SK-N-SH (cell line): ENCODE results near the gene H6PD. TPM values are rescaled to one million over a fixed set of nuclear protein-coding genes. Genes with fewer than 3 reads are reported as not detected.

ENCODE experiments used
- CTCF ChIA-PET: fragments of 300-600, 350-600 bp; formaldehyde crosslinking; extraction: SDS; loops from one replicate; lab custom pipeline; 2021; lab: Yijun Ruan, JAX
- POLR2A ChIA-PET: fragments of 350-600 bp; sonication (Branson Sonifier 250); formaldehyde crosslinking; extraction: SDS; loops from one replicate; lab custom pipeline; 2020; ENCODE audit warnings: antibody characterized with exemption, inconsistent platforms; lab: Yijun Ruan, JAX
- DNase-seq: peaks from one replicate; pipeline ENCODE4 v3.0.0; 2012
- H2AFZ ChIP-seq: fragments of 200-600 bp; sonication (generic); 2 replicates; pipeline ENCODE4 v1.8.1; 2016; ENCODE audit warnings: antibody characterized with exemption, mild to moderate bottlenecking, low read depth
- H3F3A ChIP-seq: fragments of 200-600 bp; sonication (generic); replicated peaks from 2 replicates; pipeline ENCODE3; 2016; ENCODE audit warnings: antibody characterized with exemption, mild to moderate bottlenecking; ENCODE audit not compliant: insufficient read depth
- H3K27ac ChIP-seq, 2 experiments: fragments of 200-500 bp in 1 of 2; fragments of 200-600 bp in 1 of 2; sonication (Bioruptor generic) in 1 of 2; sonication (generic), shearing (Covaris generic) in 1 of 2; 2 replicates each; pipeline versions ENCODE4 v1.5.1 to v1.6.1; 2014 to 2016; ENCODE audit warnings: low read depth in 2 of 2, inconsistent platforms in 1 of 2, low read length in 1 of 2, mild to moderate bottlenecking in 1 of 2, mixed read lengths in 1 of 2
- H3K27me3 ChIP-seq: fragments of 200-600 bp; sonication (generic), shearing (Covaris generic); 2 replicates; pipeline ENCODE4 v1.6.1; 2016; ENCODE audit warnings: mixed run types; ENCODE audit not compliant: insufficient read depth
- H3K36me3 ChIP-seq, 2 experiments: fragments of 200-500 bp in 1 of 2; fragments of 200-600 bp in 1 of 2; sonication (Bioruptor generic) in 1 of 2; sonication (generic) in 1 of 2; replicated peaks in 1 of 2; 2 replicates each; pipeline versions ENCODE3 to v1.5.1; 2014 to 2016; ENCODE audit warnings: low read length in 1 of 2, mild to moderate bottlenecking in 1 of 2; ENCODE audit not compliant: insufficient read depth in 2 of 2, control insufficient read depth in 1 of 2
- H3K4me1 ChIP-seq, 2 experiments: fragments of 200-500 bp in 1 of 2; fragments of 200-600 bp in 1 of 2; sonication (Bioruptor generic) in 1 of 2; sonication (generic), shearing (Covaris generic) in 1 of 2; 2 replicates each; pipeline versions ENCODE4 v1.5.1 to v1.6.1; 2014 to 2016; ENCODE audit warnings: low read depth in 1 of 2, low read length in 1 of 2, mixed run types in 1 of 2; ENCODE audit not compliant: insufficient read depth in 2 of 2, control insufficient read depth in 1 of 2
- H3K4me2 ChIP-seq: fragments of 200-600 bp; sonication (generic), shearing (Covaris generic); 2 replicates; pipeline ENCODE4 v1.6.1; 2017; ENCODE audit warnings: mixed run types
- H3K4me3 ChIP-seq, 2 experiments: fragments of 200-500 bp in 1 of 2; fragments of 200-600 bp in 1 of 2; sonication (Bioruptor generic) in 1 of 2; sonication (generic), shearing (Covaris generic) in 1 of 2; 2 replicates each; pipeline versions ENCODE4 v1.5.1 to v1.8.1; 2014 to 2016; ENCODE audit warnings: low read depth in 2 of 2, inconsistent platforms in 1 of 2, low read length in 1 of 2, mild to moderate bottlenecking in 1 of 2, mixed read lengths in 1 of 2, moderate library complexity in 1 of 2
- H3K79me2 ChIP-seq: fragments of 200-600 bp; sonication (generic); 2 replicates; pipeline ENCODE4 v1.8.1; 2017; ENCODE audit warnings: mild to moderate bottlenecking; ENCODE audit not compliant: insufficient read depth
- H3K9ac ChIP-seq: fragments of 200-600 bp; sonication (generic); 2 replicates; pipeline ENCODE4 v1.6.1; 2017; ENCODE audit warnings: mixed run types
- H3K9me2 ChIP-seq: fragments of 200-600 bp; sonication (generic); 2 replicates; pipeline ENCODE4 v1.6.1; 2017; ENCODE audit warnings: mixed run types
- H3K9me3 ChIP-seq: fragments of 200-600 bp; sonication (generic); 2 replicates; pipeline ENCODE4 v1.6.1; 2017; ENCODE audit warnings: mixed run types, mild to moderate bottlenecking, moderate library complexity
- H4K20me1 ChIP-seq: fragments of 200-600 bp; sonication (generic); 2 replicates; pipeline ENCODE4 v1.6.1; 2017; ENCODE audit warnings: mild to moderate bottlenecking, mixed run types; ENCODE audit not compliant: insufficient read depth
- JUND ChIP-seq: IDR thresholded peaks from 2 replicates; pipeline ENCODE4 v1.4.0; 2012
- RAD21 ChIP-seq: IDR thresholded peaks from 2 replicates; pipeline ENCODE4 v1.6.1; 2012; ENCODE audit warnings: mild to moderate bottlenecking, low read length
- RXRA ChIP-seq: IDR thresholded peaks from 2 replicates; pipeline ENCODE4 v1.4.0; 2012; ENCODE audit warnings: low read depth, mild to moderate bottlenecking, borderline replicate concordance
- SMC3 ChIP-seq: IDR thresholded peaks from 2 replicates; pipeline ENCODE4 v1.6.1; 2012; ENCODE audit warnings: low read depth, low read length, improper control_type of control experiment
- WGBS: methylation state at CpG from one replicate; pipeline ENCODE4 v1.1.6; 2017; ENCODE audit warnings: low lambda C conversion rate; 5-methylcytosine and 5-hydroxymethylcytosine counted together
- polyA plus RNA-seq, 3 experiments: library from polyadenylated mRNA; depleted of rRNA; stranded (reverse); fragments of >200 nt; gene quantifications; 2 replicates each; pipeline ENCODE4 v1.2.3, GENCODE V29; 2012
- TF ChIP-seq, protein P1 (sequence below): IDR thresholded peaks from 2 replicates; pipeline ENCODE4 v1.6.1; 2012; ENCODE audit warnings: mild to moderate bottlenecking, low read depth, low read length, moderate library complexity
- TF ChIP-seq, protein P2 (sequence below): IDR thresholded peaks from 2 replicates; pipeline ENCODE4 v1.4.0; 2012; ENCODE audit warnings: low read depth
- TF ChIP-seq, protein P3 (sequence below): fragments of 150-350 bp; IDR thresholded peaks from 2 replicates; pipeline ENCODE4 v1.6.1; 2017; ENCODE audit warnings: antibody characterized with exemption, low read length, low read depth, borderline replicate concordance

H6PD gene
- polyA plus RNA-seq, 1 of the 3 experiments (the other 2 are of a cell fraction) = 19.1 TPM

DNA sequence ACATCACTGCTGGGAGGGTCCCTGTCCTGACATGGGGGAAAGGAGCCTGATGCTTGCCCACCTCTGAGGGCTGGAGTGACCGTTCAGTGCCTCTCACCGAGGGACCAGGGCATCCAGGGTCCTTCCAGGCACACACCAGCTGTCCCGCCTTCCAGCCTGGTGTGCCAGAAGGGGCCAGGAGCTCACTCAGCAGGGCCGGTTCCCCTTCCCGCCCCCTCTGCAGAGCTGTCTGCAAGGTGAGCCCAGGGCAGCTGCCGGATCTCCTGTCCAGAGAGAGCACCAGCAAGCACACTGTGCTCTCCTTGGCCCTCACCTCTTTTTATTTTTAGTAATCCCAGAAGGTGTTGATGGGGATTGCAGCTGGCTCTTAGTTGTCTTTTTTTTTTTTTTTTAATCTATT lies 16.9 kb downstream of the H6PD start (continued):
- TF ChIP-seq, protein P1, sequence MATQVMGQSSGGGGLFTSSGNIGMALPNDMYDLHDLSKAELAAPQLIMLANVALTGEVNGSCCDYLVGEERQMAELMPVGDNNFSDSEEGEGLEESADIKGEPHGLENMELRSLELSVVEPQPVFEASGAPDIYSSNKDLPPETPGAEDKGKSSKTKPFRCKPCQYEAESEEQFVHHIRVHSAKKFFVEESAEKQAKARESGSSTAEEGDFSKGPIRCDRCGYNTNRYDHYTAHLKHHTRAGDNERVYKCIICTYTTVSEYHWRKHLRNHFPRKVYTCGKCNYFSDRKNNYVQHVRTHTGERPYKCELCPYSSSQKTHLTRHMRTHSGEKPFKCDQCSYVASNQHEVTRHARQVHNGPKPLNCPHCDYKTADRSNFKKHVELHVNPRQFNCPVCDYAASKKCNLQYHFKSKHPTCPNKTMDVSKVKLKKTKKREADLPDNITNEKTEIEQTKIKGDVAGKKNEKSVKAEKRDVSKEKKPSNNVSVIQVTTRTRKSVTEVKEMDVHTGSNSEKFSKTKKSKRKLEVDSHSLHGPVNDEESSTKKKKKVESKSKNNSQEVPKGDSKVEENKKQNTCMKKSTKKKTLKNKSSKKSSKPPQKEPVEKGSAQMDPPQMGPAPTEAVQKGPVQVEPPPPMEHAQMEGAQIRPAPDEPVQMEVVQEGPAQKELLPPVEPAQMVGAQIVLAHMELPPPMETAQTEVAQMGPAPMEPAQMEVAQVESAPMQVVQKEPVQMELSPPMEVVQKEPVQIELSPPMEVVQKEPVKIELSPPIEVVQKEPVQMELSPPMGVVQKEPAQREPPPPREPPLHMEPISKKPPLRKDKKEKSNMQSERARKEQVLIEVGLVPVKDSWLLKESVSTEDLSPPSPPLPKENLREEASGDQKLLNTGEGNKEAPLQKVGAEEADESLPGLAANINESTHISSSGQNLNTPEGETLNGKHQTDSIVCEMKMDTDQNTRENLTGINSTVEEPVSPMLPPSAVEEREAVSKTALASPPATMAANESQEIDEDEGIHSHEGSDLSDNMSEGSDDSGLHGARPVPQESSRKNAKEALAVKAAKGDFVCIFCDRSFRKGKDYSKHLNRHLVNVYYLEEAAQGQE = no peak
- no peak for TF ChIP-seq SMC3
- no peak for TF ChIP-seq JUND

DNA sequence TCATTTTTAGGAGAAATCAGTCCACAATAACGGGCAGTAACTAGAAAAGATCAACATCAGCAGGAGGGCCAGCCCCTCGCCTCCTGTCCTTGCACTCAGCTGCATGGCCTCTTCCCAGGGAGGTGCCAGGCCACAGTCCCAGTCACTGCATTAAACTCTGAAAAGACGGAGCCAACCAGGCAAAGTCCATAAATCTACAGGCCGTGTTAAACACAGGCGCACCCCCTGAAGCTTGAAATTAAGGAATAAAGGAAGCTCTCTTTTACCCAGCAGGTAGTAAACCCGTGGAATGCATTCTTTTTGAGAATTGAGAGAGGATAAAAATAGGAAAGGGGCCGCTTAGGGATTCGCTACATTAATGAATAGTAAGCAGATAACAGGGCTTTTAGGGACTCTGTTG lies 18.4 kb downstream of the H6PD start:
- ChIA-PET CTCF (interaction anchor here (1.0 to 5.1 kb wide), 7 partner anchors 13 to 238 kb away, joined by 3 to 31 read pairs (median 6); partner anchors contain the start of gene H6PD), POLR2A (interaction anchor here (0.8 kb wide), 1 partner anchor 18 kb away, joined by 3 read pairs; no protein-coding TSS in a partner anchor)
- H3K79me2 ChIP-seq = peaks cover 2% of the 10 kb centered on the region; the same call in 1 of the 2 replicates
- TF ChIP-seq RXRA (no peak), RAD21 (no peak)
- TF ChIP-seq, protein P2, sequence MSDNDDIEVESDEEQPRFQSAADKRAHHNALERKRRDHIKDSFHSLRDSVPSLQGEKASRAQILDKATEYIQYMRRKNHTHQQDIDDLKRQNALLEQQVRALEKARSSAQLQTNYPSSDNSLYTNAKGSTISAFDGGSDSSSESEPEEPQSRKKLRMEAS = no peak
- TF ChIP-seq, protein P1 = no peak
- TF ChIP-seq, protein P3, sequence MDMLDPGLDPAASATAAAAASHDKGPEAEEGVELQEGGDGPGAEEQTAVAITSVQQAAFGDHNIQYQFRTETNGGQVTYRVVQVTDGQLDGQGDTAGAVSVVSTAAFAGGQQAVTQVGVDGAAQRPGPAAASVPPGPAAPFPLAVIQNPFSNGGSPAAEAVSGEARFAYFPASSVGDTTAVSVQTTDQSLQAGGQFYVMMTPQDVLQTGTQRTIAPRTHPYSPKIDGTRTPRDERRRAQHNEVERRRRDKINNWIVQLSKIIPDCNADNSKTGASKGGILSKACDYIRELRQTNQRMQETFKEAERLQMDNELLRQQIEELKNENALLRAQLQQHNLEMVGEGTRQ = no peak
- no peaks in the 10 kb centered on the region for H3K27me3 ChIP-seq
- no peak overlapping the region for H2AFZ ChIP-seq
- no peak overlapping the region for H3K4me2 ChIP-seq
- peaks cover 0 to 12% of the 10 kb centered on the region in 2 experiments for H3K36me3 ChIP-seq
- peak overlapping the region in 1 of 2 experiments; percentile 61; a peak in 2 of 4 replicates for H3K27ac ChIP-seq
- H3K4me3 ChIP-seq = no peak overlapping the region
- DNase-seq = peak; percentile 59
- no peaks in the 10 kb centered on the region for H3K9me3 ChIP-seq
- WGBS = 79% methylated on average over 8 of the region's 8 CpGs
- H3K9ac ChIP-seq = no peak overlapping the region
- H4K20me1 ChIP-seq = no peaks in the 10 kb centered on the region
- no peaks in the 10 kb centered on the region for H3F3A ChIP-seq
- no peaks in the 10 kb centered on the region for H3K9me2 ChIP-seq
- H3K4me1 ChIP-seq = peaks cover 7 to 37% of the 10 kb centered on the region in 2 experiments; a peak in 3 of 4 replicates
